Germinal center (tissue), 1 donor: ENCODE measurements around the gene ENDOV.
A peak's percentile ranks its signal among the peaks of the same experiment; 100 is the strongest.

Experiments used
- DNase-seq: peaks from one replicate; pipeline ENCODE4 v3.0.0; 2012; ENCODE audit warnings: mixed read lengths, low spot score

ENDOV gene

GRCh38 chr17:80416260-80416939 lies 1.4 kb downstream of the ENDOV start:
- no peak for DNase-seq

- DNase-seq = no peak
Measured at GRCh38 chr17:80416940-80417293, 1.9 kb downstream of the ENDOV start.

GRCh38 chr17:80418589-80418988 lies 3.6 kb downstream of the ENDOV start:
- DNase-seq = no peak

- DNase-seq = no peak
Measured at GRCh38 chr17:80419255-80419654, 4.3 kb downstream of the ENDOV start.

- no peak for DNase-seq
Measured at GRCh38 chr17:80421381-80422090, 6.6 kb downstream of the ENDOV start.

- no peak for DNase-seq
Measured at GRCh38 chr17:80422276-80422675, 7.3 kb downstream of the ENDOV start.

GRCh38 chr17:80422981-80423380 lies 8.0 kb downstream of the ENDOV start:
- DNase-seq = no peak

GRCh38 chr17:80423536-80424225 lies 8.7 kb downstream of the ENDOV start:
- DNase-seq = no peak

GRCh38 chr17:80424261-80424660 lies 9.3 kb downstream of the ENDOV start:
- no peak for DNase-seq

GRCh38 chr17:80424878-80425765 lies 10.2 kb downstream of the ENDOV start:
- DNase-seq = no peak

GRCh38 chr17:80425835-80426426 lies 11.0 kb downstream of the ENDOV start:
- no peak for DNase-seq

GRCh38 chr17:80426671-80427326 lies 11.8 kb downstream of the ENDOV start:
- peak; percentile 90 for DNase-seq

- no peak for DNase-seq
Measured at GRCh38 chr17:80427366-80428282, 12.7 kb downstream of the ENDOV start.

GRCh38 chr17:80428363-80428762 lies 13.4 kb downstream of the ENDOV start:
- no peak for DNase-seq

GRCh38 chr17:80428796-80429195 lies 13.8 kb downstream of the ENDOV start:
- no peak for DNase-seq

GRCh38 chr17:80429356-80430275 lies 14.6 kb downstream of the ENDOV start:
- no peak for DNase-seq

GRCh38 chr17:80430446-80431245 lies 15.7 kb downstream of the ENDOV start:
- DNase-seq = no peak
